ENCODE data around the gene NOM1. TPM values are rescaled to one million over a fixed set of nuclear protein-coding genes. Genes with fewer than 3 reads are reported as not detected.
"Not testable (repeated sequence)": the region's sequence is repeated elsewhere in the genome, so short reads cannot be mapped to it uniquely, and the experiment has no call there.

The NOM1 gene
- total and polyA plus RNA-seq, 2 experiments from 2014 or later: 9.0 to 9.7 TPM

DNA sequence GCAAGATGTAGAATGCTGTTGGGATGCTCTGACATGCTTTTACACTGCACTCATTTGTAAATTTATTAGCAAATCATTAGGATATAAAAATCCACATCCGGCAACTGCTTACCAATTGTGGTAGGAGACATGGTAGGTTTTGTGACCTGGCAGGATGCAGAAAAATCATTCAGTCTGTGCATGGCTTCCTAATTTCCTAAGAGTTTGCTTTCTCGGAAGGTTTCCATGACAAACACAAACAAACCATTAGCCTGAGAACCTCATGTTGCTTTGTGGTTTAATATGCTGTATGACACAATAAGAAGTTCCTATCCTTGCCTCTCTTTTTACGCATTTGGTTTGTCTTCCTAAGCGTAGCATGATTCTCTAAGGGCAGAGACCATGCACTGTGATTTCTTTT is 41.9 kb upstream of the NOM1 start:
- Histone ChIP-seq H3K4me1 (ENCODE audit: insufficient read depth) (no peaks in the 10 kb centered on the region), H3K4me3 (no peak overlapping the region), H3K36me3 (replicated peaks; ENCODE audit: insufficient read depth, low read depth) (no peaks in the 10 kb centered on the region), H4K20me1 (ENCODE audit: insufficient read depth, poor library complexity, severe bottlenecking) (no peaks in the 10 kb centered on the region), H3K27ac (no peak overlapping the region), H3K9me3 (ENCODE audit: low read depth) (no peaks in the 10 kb centered on the region), H3K4me2 (no peak overlapping the region), H3K79me2 (no peaks in the 10 kb centered on the region), H2AFZ (no peak overlapping the region), H3K27me3 (no peaks in the 10 kb centered on the region), H3K9me2 (replicated peaks; ENCODE audit: insufficient read depth) (no peaks in the 10 kb centered on the region)
- 58% methylated on average over 4 of the region's 4 CpGs for WGBS (ENCODE audit: low lambda C conversion rate, missing lambda C conversion rate)
- TF ChIP-seq EZH2phosphoT487 (IDR thresholded peaks at IDR 0.05; ENCODE audit: low read depth, severe bottlenecking, unreplicated experiment) (no peak), EZH2 (IDR thresholded peaks at IDR 0.05; ENCODE audit: borderline replicate concordance) (no peak)
- TF ChIP-seq, protein P1, sequence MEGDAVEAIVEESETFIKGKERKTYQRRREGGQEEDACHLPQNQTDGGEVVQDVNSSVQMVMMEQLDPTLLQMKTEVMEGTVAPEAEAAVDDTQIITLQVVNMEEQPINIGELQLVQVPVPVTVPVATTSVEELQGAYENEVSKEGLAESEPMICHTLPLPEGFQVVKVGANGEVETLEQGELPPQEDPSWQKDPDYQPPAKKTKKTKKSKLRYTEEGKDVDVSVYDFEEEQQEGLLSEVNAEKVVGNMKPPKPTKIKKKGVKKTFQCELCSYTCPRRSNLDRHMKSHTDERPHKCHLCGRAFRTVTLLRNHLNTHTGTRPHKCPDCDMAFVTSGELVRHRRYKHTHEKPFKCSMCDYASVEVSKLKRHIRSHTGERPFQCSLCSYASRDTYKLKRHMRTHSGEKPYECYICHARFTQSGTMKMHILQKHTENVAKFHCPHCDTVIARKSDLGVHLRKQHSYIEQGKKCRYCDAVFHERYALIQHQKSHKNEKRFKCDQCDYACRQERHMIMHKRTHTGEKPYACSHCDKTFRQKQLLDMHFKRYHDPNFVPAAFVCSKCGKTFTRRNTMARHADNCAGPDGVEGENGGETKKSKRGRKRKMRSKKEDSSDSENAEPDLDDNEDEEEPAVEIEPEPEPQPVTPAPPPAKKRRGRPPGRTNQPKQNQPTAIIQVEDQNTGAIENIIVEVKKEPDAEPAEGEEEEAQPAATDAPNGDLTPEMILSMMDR (IDR thresholded peaks at IDR 0.05; ENCODE audit: poor library complexity): no peak
- peak; percentile 14 for DNase-seq (ENCODE audit: low spot score)

DNA sequence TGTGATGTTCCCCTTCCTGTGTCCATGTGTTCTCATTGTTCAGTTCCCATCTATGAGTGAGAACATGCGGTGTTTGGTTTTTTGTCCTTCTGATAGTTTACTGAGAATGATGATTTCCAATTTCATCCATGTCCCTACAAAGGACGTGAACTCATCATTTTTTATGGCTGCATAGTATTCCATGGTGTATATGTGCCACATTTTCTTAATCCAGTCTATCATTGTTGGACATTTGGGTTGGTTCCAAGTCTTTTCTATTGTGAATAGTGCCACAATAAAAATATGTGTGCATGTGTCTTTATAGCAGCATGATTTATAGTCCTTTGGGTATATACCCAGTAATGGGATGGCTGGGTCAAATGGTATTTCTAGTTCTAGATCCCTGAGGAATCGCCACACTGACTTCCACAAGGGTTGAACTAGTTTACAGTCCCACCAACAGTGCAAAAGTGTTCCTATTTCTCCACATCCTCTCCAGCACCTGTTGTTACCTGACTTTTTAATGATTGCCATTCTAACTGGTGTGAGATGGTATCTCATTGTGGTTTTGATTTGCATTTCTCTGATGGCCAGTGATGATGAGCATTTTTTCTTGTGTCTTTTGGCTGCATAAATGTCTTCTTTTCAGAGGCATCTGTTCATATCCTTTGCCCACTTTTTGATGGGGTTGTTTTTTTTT is 39.8 kb upstream of the NOM1 start:
- H3K27ac ChIP-seq; H3K4me3 ChIP-seq; H3K4me1 ChIP-seq (ENCODE audit: insufficient read depth); H3K27me3 ChIP-seq; H3K36me3 ChIP-seq (replicated peaks; ENCODE audit: insufficient read depth, low read depth); H3K79me2 ChIP-seq; DNase-seq (ENCODE audit: low spot score); H3K9me3 ChIP-seq (ENCODE audit: low read depth); H3K9me2 ChIP-seq (replicated peaks; ENCODE audit: insufficient read depth); H3K4me2 ChIP-seq; H4K20me1 ChIP-seq (ENCODE audit: insufficient read depth, poor library complexity, severe bottlenecking); H2AFZ ChIP-seq: not testable (repeated sequence)
- 70% methylated on average over 3 of the region's 3 CpGs for WGBS (ENCODE audit: low lambda C conversion rate, missing lambda C conversion rate)

DNA sequence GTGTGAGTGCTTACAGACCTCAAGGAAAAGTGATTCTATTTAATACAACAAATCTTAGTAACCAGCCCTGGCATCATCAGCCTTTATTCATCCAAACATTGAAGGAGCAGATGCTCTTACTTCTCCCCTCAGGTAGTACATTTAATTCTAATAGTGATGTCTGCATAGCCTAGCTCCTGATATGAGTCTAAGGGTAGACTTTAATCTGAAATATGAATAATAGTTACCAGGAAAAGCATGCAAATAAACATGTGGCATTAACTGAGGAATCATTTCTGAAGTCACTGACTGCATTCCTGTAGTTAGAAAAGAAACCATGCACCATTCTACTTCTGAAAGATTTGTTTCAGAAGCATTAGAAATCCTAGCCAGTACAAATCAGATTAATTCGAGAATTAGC is 30.9 kb upstream of the NOM1 start:
- Histone ChIP-seq H3K4me1 (ENCODE audit: insufficient read depth) (no peaks in the 10 kb centered on the region), H3K9me3 (ENCODE audit: low read depth) (no peaks in the 10 kb centered on the region), H4K20me1 (ENCODE audit: insufficient read depth, poor library complexity, severe bottlenecking) (no peaks in the 10 kb centered on the region), H3K27me3 (no peaks in the 10 kb centered on the region), H3K79me2 (no peaks in the 10 kb centered on the region), H3K4me2 (no peak overlapping the region), H3K36me3 (replicated peaks; ENCODE audit: insufficient read depth, low read depth) (no peaks in the 10 kb centered on the region), H3K27ac (no peak overlapping the region), H2AFZ (no peak overlapping the region), H3K4me3 (no peak overlapping the region), H3K9me2 (replicated peaks; ENCODE audit: insufficient read depth) (no peaks in the 10 kb centered on the region)
- TF ChIP-seq, protein P1 (IDR thresholded peaks at IDR 0.05; ENCODE audit: poor library complexity): no peak
- TF ChIP-seq EZH2 (IDR thresholded peaks at IDR 0.05; ENCODE audit: borderline replicate concordance) (no peak), EZH2phosphoT487 (IDR thresholded peaks at IDR 0.05; ENCODE audit: low read depth, severe bottlenecking, unreplicated experiment) (no peak)
- WGBS (ENCODE audit: low lambda C conversion rate, missing lambda C conversion rate): 63% methylated on average over 1 of the region's 1 CpG
- no peak for DNase-seq (ENCODE audit: low spot score)

DNA sequence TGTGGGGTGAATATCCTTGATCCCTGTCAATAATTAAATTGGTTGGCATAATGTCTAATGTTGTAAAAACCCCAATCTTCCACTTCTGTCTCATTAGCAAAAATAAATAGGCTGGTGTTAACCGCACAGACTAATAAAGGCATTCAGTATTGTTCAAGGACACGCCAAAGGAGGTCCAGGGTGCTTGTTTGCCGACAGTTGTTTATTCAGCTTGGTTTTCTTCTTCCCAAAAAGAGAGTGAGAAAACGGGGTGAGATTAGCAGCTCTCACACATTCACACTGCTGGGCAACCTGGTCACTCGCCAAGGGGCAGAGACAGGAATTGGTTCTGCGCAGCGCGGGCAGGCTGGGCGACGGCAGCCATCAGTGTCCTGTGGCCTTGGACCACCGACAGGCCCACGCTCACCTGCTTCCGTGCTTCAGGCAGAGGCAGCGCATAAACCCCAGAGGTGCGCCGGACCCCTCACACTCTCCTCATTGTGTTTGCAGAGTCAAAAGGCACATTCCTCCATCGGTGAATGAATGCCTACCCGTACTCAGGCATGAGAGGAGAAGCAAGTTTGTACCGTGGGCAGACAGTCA is 30.3 kb upstream of the NOM1 start:
- H4K20me1 ChIP-seq (ENCODE audit: insufficient read depth, poor library complexity, severe bottlenecking): no peaks in the 10 kb centered on the region
- H3K79me2 ChIP-seq: no peaks in the 10 kb centered on the region
- H3K9me2 ChIP-seq (replicated peaks; ENCODE audit: insufficient read depth): no peaks in the 10 kb centered on the region
- DNase-seq (ENCODE audit: low spot score): no peak
- no peaks in the 10 kb centered on the region for H3K27me3 ChIP-seq
- WGBS (ENCODE audit: low lambda C conversion rate, missing lambda C conversion rate): 85% methylated on average over 19 of the region's 19 CpGs
- no peak overlapping the region for H3K27ac ChIP-seq
- H3K9me3 ChIP-seq (ENCODE audit: low read depth): no peaks in the 10 kb centered on the region
- no peak overlapping the region for H3K4me3 ChIP-seq
- H3K4me1 ChIP-seq (ENCODE audit: insufficient read depth): no peaks in the 10 kb centered on the region
- no peak overlapping the region for H2AFZ ChIP-seq
- TF ChIP-seq, protein P1 (IDR thresholded peaks at IDR 0.05; ENCODE audit: poor library complexity): no peak
- TF ChIP-seq EZH2phosphoT487 (IDR thresholded peaks at IDR 0.05; ENCODE audit: low read depth, severe bottlenecking, unreplicated experiment): no peak
- H3K36me3 ChIP-seq (replicated peaks; ENCODE audit: insufficient read depth, low read depth): no peaks in the 10 kb centered on the region
- H3K4me2 ChIP-seq: no peak overlapping the region

Measured in hepatocyte (in vitro differentiated cells).